GM21619 (cell line): Measurements from ENCODE around the gene KCNH4.
"Not testable (repeated sequence)": the region's sequence is repeated elsewhere in the genome, so short reads cannot be mapped to it uniquely, and the experiment has no call there.

Experiments
- ATAC-seq: cut with Tn5 transposase; IDR thresholded peaks from one replicate; pipeline ENCODE4 v1.9.1; 2021; ENCODE audit not compliant: unreplicated experiment

Gene KCNH4

DNA sequence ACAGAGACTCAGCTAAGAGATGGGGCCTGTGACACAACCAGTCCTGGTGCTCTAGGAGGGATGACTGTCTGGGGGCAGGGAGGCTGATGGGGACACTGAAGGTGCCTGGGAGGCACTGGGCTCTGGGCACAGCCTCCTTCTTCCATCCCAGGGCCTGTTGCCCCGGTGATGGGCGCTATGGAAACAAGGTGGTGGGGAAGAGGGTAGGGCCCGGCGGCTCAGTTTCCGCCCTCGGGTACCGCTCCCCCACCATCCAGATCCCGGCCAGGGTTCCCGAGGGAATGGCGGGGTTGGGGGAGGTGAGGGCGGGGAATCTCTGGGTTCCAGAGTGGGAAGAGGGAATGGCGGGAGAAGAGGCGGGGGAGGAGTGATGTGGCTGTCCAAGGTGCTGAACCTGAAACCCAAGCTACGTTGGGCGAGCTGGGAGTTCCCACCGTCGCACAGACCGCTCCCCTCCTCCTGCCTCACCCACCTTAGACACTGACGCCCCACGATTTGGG, 981 bp downstream of the KCNH4 start:
- no peak for ATAC-seq

DNA sequence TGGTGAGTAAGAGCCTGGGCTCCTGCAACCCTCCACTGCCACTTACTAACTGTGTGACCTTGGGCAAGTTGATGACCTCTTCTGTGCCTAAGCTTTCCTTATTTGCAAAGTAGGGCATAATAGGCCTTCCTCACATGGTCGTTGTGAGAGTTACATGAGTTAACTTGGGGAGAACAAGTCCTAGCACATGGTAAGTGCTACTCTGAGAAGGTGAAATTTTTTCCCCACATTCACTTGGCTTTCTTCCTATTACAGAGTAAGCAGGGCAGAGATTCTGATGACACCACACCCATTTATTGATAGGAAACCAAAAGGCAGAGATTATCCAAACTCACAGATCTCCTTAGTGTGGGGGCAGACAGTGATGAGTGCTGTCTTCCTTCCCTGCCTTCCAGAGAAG, 1.6 kb downstream of the KCNH4 start:
- ATAC-seq: no peak

DNA sequence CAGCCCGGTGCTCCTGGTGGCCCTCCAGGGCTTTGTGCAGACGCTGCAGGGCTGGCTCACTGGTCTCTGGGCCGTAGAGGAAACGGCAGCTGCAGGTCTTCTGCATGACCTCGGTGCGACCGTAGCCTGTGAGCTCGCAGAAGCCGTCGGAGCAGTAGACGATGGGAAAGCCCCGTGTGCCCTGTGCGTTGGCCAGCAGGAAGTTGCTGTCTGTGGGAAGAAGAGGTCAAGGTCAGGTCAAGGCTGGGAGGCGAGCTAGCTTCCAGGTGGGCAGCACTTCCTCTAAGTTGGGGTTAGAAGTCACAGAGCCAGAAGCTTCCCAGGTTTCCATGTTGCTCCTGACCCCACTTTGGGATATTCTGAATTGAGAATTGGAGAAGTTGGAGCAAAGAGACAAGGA, 2.1 kb downstream of the KCNH4 start:
- no peak for ATAC-seq

DNA sequence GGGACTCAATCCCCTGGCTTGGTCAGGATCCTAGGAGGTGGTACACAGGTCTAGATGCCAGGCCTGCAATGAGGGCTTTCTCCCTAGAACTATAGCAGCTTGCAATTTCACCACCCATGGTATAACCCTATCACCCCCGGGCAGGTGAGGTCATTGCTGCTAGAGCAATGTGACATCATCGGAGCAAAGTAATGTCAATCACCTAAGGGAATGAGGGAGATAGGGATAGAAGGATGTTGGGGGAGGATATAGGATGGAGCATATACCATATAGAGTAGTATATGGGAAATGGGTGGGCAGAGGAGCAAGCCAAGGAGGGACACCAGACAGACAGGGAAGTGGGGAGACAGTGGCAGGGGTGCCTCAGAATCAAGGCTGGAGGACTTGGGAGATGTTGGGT, 3.3 kb downstream of the KCNH4 start:
- no peak for ATAC-seq

DNA sequence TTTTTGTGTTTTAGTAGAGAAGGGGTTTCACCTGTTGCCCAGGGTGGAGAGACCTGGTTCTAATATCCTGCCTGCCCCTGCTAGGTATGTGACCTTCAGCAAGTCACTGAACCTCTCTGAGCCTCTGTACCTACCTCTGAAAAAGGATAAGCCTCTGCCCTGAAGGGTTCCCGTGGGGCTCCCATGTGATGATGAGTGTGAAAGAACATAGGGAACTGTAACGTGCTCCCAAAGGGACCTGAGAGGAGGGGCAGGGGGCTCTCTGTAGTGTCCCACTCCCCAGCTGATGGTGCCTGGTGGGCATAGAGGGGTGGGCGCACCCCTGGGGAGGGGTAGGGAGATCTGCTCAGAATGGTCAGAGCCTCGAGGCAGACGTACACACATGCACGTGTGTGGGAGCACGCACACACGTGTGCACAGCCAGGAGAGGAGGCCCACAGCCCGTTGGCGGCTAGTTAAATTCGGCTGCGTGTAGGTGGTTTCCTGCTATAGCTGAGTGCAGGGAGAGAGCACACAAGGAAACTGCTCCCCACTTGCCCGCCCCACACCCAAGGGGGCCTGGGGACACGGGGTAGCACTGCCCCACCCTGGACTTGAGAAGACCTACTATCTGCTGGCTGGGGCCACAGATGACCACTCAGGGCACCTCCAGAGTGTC, 6.7 kb downstream of the KCNH4 start:
- ATAC-seq: no peak

DNA sequence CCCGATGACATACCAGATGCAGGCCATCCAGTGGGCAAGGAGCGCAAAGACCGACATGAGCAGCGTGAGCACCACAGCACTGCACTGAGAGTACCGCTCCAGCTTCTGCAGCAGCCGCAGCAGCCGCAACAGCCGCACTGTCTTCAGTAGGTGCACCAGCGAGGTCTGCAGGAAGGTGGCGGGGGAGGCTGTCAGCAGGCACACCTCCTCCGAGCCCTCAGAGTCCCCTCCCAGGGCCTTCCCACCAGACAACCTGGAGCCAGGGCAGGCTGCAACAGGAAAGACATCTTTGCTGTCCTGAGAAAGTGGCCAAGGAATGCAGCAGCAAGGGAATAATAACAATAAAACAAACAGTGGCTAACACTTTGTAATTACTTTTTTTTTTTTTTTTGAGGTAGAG, 9.1 kb downstream of the KCNH4 start:
- ATAC-seq: no peak

DNA sequence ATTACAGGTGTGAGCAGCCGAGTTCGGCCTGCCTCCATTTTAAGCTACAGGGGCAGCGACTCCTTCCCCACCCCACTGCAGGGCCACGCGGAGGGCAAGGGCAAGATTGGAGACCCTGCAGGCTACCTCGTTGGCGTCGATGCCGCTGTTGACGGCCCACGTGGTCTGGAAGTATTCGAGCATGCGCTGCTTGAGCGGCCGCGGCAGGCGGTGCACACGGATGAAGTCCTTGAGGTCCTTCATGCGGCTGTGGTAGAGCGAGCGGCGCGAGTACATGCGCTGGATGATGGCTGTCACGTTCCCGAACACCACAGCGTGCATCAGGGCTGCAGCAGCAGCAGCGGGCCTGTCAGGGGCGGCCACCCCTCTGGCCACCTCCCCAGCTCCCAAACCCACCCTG, 11.6 kb downstream of the KCNH4 start:
- ATAC-seq: no peak

DNA sequence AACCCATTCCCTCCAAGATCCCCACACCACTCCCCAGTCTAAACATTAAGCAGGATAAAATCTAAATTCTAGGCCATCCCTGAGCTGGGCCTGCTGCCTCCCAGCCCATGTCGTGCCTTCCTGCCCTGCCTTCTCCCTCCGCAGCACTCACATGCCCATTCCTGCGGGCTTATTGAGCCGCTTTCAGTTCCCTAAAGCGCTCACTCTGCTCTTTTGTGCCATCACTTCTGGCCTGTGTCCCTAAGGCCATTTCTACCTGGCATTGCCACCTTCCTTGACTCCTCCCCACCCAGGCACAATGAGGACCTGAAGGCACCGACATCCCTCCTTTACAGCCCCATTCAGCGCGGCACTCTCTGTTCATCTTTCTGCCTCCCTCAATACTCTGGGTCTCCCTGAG, 13.1 kb downstream of the KCNH4 start:
- no peak for ATAC-seq

DNA sequence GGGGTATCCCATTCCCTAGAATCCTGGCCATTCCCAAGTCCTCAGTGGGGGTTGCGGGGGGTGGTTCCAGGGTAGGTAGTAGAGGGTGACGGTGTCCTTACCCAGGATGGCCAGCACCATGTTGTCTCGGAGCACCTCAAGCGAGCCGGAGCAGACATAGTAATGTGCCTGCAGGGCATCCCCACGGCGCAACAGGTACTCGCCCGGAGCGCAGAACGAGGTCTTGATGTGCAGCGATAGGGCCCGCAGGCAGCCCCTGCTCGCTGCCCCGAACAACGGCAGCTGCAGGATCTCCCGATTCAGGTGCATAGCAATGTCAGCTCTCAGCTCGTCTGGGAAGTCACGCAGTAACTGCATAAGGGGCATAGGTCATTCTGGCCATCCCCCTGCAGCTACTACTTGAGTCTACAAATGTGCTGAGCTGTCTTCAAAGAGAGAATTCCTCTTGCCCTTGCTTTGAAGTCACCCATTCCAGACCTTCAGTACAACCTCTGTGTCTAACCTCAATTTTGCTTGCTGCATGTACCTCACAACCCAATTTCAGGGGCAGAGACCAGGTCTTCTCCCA, 14.7 kb downstream of the KCNH4 start:
- ATAC-seq: no peak

DNA sequence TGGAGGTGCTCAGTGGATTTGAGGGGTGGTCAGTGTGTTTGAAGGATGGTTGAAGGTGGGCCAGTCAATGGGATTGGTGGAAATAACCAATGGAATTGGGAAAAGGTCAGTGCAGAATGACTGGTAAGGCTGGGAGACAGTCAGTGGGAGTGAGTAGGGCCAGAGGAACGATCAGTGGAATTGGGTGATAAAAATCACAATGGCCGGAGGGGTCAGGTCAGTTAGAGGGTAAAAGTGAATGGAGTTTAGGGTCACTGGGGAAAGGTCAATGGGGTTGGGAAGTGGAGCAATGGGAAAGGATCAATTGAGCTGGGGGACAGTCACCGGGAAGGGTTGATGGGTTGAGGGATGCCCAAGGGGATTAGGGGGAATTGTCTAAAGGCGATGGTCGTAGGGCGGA, 15.2 kb downstream of the KCNH4 start:
- no peak for ATAC-seq

DNA sequence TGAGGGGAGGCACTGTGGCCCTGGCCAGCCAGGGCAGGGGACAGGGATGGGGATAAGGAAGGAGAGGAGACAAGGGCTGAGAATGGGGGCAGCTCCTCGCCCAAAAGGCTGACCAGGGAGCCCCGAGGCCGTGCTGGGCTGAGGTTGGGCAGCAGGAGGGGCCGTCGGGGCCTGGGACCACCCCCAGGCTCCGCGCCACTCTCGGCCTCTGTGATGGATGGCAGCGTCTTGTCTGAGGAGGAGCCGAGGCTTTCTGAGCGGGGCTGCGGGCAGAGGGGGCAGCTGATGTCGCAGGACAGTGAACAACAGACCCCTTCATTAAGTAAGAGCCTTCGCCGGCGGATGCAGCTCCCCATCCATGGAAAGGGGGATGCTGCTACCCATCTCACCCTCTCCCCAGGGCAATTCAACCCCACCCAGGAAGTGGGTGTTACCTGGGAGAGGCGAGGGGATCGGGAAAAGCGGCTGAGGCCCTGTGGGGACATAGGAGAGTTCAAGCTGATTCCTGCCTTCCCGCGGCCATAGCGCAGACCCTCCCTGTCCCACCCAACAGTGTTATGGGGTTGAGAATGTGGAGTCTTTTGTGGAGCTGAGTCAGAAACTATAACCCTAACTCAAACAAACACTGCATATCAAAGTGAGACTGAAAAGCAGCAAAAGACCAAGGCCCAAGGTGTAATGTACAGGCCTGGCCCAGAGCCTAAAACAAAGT, 17.1 kb downstream of the KCNH4 start:
- no peak for ATAC-seq

DNA sequence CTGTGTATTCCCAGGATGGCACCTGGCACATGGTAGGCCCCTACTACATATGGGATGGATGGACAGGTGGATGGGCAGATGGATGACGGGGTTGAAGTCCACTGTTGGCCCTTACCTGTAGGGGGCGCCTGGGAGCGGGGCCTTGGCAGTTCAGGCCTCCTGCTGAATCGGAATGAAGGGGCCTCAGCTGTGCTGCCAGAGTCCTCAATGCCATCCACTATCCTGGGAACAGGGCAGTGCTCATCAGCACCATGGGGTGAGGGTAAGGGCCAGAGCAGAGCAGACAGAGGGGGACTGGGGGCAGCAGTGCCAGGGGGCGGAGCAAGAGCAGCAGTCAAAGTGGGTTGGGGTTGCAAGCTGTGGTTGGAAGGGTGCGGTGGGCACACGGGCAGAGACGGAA, 17.8 kb downstream of the KCNH4 start:
- ATAC-seq: no peak

DNA sequence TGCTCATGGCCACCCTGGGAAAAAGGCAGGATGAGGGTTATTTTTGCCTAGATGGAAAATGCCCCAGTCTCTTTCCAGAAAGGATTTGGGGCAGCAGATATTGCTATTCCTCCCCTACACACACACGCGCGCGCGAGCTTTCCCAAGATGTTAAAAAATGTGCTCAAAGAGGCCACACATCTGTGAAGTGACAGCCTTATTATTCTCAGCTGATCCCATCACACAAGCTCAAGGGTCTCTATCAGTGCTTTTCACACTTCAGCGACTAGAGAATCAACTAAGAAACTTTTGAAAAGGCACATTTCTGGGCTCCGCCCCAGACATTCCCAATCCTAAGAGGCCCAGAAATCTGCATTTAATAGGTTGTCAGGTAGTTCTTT, 20.4 kb downstream of the KCNH4 start:
- no peak for ATAC-seq

DNA sequence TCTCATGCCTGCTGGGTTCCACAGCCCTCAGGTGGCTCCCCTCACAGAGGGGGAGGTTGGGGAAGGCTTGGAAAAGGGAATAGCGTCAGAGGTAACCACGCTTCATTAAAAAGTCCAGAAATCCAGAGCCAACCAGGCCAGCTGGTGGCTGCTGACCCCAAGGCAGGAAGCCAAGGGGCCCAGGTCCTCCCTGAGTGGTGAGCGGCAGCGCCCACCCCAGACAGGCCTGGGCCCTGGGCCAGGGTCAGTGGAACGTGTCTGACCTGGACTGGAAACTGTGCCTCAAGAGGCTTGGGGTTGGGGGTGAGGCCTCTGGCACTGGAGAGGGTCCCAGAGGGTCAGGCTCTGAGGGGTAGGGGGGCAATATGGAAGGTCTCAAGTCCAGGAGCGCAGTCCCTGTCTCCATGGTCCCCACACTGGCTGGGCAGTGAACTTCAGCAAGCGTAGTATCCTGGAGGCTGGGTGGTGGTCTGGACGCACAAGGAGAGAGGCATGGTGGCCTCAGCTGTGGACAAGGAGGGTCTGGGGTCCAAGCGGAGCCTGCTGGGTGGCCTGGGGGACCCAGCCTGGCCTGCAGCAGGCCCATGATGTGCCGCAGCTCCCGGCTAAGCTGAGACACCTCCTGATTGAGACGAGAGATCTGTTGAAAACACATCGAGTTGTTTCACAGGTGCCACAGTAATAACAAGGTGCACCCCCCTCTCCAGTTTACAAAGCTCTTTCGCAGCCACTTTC, 21.0 kb downstream of the KCNH4 start:
- ATAC-seq: no peak

DNA sequence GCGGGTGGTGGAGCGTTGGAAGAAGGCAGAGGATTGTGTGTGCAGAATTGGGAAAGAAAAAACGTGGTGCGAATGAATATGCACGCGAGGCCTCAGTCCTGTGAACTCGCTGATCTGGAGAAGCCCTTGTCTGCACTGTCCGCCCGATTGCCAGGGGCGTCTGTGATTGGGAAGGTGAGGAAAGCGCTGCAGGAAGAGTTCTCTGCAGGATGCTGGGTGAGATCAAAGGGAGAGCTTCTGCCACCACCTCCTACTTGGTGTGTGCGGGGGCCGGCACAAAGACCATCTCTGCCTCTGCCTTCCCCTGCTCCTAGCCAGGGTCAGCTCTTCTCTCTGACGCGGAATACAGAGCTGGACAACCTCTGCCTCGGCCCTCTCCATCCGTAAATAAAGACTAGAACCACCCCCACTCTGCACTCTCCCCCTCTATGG, 25.3 kb downstream of the KCNH4 start:
- no peak for ATAC-seq

DNA sequence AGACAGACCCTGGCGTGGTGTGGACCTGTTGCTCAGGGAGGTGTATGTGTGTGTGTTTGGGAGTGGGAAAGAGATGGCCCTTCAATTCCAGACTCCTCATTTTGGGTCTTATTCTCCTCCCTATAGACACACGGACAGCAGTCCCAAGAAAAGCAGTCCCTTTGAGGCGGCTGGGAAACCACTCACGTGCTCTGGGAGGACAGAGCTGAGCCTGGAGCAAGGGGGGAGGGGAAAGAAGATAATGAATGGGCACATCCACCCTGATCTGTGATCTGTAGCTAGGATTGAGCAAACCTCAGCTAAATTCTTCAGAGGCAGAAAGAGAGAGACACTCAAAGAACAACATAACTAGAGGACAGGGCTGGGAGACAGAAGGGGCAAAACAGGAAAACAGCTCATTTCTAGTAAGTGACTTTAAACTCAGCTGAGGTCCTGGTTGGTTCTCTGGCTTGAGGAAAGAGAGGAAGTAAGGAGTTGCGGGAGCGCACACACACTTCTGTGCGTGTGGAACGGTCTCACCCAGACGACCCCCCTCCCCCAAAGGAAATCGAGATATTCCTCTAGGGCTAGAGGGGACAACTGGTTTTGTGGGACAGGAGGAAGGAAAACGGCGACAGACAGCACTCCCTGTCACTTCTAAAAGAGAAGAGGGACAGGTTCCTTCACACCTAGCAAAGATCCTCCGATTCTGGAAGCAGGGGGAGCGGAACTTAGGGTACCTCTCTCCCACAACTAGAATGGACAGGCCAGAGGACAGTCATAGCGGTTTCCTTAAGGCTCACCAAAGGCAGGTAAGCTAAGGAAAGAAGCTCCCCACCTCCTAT, 26.8 kb downstream of the KCNH4 start:
- no peak for ATAC-seq

DNA sequence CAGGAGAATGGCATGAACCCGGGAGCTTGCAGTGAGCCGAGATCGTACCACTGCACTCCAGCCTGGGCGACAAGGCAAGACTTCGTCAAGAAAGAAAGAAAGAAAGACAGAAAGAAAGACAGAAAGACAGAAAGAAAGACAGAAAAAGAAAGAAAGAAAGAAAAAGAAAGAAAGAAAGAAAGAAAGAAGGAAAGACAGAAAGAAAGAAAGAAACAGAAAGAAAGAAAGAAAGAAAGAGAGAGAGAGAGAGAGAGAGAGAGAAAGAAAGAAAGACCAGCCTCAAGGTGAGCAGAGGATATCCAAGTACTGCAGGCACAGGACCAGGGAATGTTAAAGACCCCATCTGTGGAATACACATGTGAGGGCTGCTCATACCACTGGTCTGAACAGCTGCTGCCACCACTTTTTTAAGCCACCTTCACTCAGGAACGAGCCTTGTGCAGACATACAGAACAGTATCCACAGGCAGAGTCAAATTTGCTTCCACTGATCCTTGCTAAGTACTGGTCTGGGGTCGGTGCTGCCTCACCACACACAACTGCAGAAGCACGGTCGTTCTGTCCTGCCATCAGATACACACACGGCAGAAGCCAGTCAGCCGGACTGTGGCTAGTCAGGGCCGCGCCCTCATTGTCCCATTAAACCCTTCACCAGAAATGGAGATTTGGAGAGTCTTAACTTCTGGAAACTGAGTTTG, 33.9 kb downstream of the KCNH4 start:
- ATAC-seq: no peak

DNA sequence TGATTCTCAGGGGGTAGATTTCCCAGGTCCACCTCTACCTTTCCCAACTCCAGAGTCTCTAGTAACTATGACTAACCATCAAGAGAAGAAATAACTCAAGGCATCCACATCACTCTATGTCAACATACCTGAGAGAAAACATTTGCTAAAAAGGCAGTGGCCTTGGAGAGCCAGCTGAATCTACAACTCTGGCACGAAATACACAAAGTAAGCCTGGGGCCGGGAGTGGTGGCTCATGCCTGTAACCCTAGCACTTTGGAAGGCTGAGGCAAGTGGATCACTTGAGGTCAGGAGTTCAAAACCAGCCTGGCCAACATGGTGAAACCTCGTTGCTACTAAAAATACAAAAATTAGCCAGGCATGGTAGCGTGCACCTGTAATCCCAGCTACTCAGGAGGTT, 37.8 kb downstream of the KCNH4 start:
- ATAC-seq: not testable (repeated sequence)

DNA sequence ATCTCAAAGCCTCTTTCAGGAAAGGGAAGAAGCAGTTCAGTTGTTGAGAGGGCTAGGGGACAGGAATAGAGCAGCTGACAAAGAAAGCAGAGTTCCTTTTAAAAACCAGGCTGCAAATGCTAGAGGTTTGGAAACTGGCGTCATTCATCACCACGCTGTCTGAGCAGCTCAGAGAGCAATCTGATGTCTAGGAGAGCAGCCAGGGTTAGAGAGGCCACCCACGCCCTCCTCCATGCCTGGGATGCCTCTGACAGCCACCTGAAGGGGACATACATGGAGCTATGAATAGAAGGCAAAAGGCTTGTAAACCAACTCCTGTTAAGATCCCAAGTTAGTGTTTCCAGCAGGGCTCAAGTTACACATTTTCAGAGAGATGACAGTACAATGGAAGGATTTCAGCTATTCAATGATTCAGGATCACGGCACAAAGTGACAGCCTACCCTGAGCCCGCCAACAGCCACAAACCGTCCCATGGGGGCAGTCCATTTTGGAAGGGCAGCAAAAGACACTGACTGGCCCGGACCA, 38.5 kb downstream of the KCNH4 start:
- no peak for ATAC-seq

DNA sequence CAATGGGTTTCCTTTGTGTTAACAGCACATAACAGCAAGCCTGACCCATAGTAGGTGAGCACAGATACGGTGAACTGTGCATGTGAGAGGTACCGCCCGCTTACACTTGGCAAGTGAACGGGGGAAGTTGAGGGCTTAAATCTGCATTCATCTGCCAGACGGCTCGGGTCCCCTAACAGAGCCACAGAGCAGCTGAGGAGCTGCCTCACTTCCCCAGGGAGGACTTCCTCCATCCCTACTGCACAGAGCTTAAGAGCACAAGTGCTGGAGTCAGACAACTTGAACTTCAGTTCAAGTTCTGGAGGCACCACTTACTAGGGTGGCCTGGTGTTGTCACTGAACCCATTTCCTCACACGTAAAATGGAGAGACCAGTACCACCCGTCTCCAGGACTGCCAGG, 39.6 kb downstream of the KCNH4 start:
- no peak for ATAC-seq
